Neural cell (in vitro differentiated cells): ENCODE data around the gene CAMK2B. TPM values are rescaled to one million over a fixed set of nuclear protein-coding genes. Genes with fewer than 3 reads are reported as not detected.

Source experiments
- H2AFZ ChIP-seq: fragments of 200-600, 300-800 bp; sonication (generic), shearing (Covaris generic); 2 replicates; pipeline ENCODE4 v1.6.0; 2014; ENCODE audit warnings: low read depth, mild to moderate bottlenecking, antibody characterized with exemption, low read length, moderate library complexity
- H3F3A ChIP-seq: fragments of 200-600 bp; shearing (Covaris generic); 2 replicates; pipeline ENCODE4 v1.6.1; 2016; ENCODE audit warnings: mild to moderate bottlenecking, moderate library complexity, mixed read lengths, antibody characterized with exemption, low read length; ENCODE audit not compliant: insufficient read depth, poor library complexity, severe bottlenecking
- H3K27ac ChIP-seq: fragments of 200-600, 300-800 bp; sonication (generic), shearing (Covaris generic); 2 replicates; pipeline ENCODE4 v1.5.1; 2014; ENCODE audit warnings: mild to moderate bottlenecking, low read length, moderate library complexity
- H3K27me3 ChIP-seq: fragments of 300-800, 200-600 bp; sonication (generic), shearing (Covaris generic); 2 replicates; pipeline ENCODE4 v1.6.0; 2014; ENCODE audit warnings: mild to moderate bottlenecking, low read depth, low read length, moderate library complexity; ENCODE audit not compliant: insufficient read depth
- H3K36me3 ChIP-seq: fragments of 300-800, 200-600 bp; sonication (generic), shearing (Covaris generic); 2 replicates; pipeline ENCODE4 v1.5.1; 2014; ENCODE audit warnings: mild to moderate bottlenecking, antibody characterized with exemption, low read length, moderate library complexity; ENCODE audit not compliant: insufficient read depth
- H3K4me2 ChIP-seq: fragments of 300-800, 200-600 bp; sonication (generic), shearing (Covaris generic); 2 replicates; pipeline ENCODE4 v1.6.0; 2014; ENCODE audit warnings: mild to moderate bottlenecking, low read length
- H3K4me3 ChIP-seq: fragments of 300-800, 200-600 bp; sonication (generic), shearing (Covaris generic); 2 replicates; pipeline ENCODE4 v1.5.1; 2014; ENCODE audit warnings: mild to moderate bottlenecking, low read length, moderate library complexity
- H3K79me2 ChIP-seq: fragments of 200-600 bp; shearing (Covaris generic); replicated peaks from 2 replicates; pipeline ENCODE4 v1.6.0; 2014; ENCODE audit warnings: mild to moderate bottlenecking, low read length, moderate library complexity; ENCODE audit not compliant: insufficient read depth
- H3K9ac ChIP-seq: fragments of 300-800, 200-600 bp; sonication (generic), shearing (Covaris generic); 2 replicates; pipeline ENCODE4 v1.6.1; 2016; ENCODE audit warnings: mild to moderate bottlenecking, low read length, mixed read lengths
- H3K9me2 ChIP-seq: fragments of 200-600 bp; shearing (Covaris generic); 2 replicates; pipeline ENCODE4 v1.6.1; 2016; ENCODE audit warnings: mild to moderate bottlenecking, low read length, mixed read lengths; ENCODE audit not compliant: insufficient read depth
- H3K9me3 ChIP-seq: fragments of 200-600, 300-800 bp; sonication (generic), shearing (Covaris generic); 2 replicates; pipeline ENCODE4 v1.6.1; 2016; ENCODE audit warnings: mild to moderate bottlenecking, mixed run types, low read length, moderate library complexity, mixed read lengths
- H4K20me1 ChIP-seq: fragments of 200-600 bp; shearing (Covaris generic); 2 replicates; pipeline ENCODE4 v1.6.1; 2016; ENCODE audit warnings: mild to moderate bottlenecking, mixed run types; ENCODE audit not compliant: insufficient read depth
- CTCF ChIP-seq: fragments of 450-650 bp; IDR thresholded peaks from 2 replicates; pipeline ENCODE4 v1.5.1; 2014; ENCODE audit warnings: antibody characterized with exemption, mild to moderate bottlenecking, moderate library complexity; ENCODE audit not compliant: poor library complexity, severe bottlenecking
- EP300 ChIP-seq: fragments of 450-650 bp; conservative IDR thresholded peaks from 2 replicates; pipeline ENCODE4 v1.6.1; 2014; ENCODE audit warnings: antibody characterized with exemption, mild to moderate bottlenecking, moderate library complexity; ENCODE audit not compliant: poor library complexity, severe bottlenecking
- EZH2 ChIP-seq: fragments of 200-600, 300-800 bp; shearing (Covaris generic), sonication (generic); IDR thresholded peaks from 2 replicates; pipeline ENCODE4 v1.6.1; 2014; ENCODE audit warnings: antibody characterized with exemption, low read length, borderline replicate concordance, mild to moderate bottlenecking; ENCODE audit not compliant: insufficient read depth, poor library complexity, severe bottlenecking
- MXI1 ChIP-seq: fragments of 450-650 bp; conservative IDR thresholded peaks from 2 replicates; pipeline ENCODE4 v1.6.1; 2014; ENCODE audit warnings: antibody characterized with exemption, mild to moderate bottlenecking; ENCODE audit not compliant: poor library complexity, severe bottlenecking
- POLR2AphosphoS5 ChIP-seq: IDR thresholded peaks from 2 replicates; pipeline ENCODE4 v1.6.1; 2012
- RAD21 ChIP-seq: fragments of 450-650 bp; conservative IDR thresholded peaks from 2 replicates; pipeline ENCODE4 v1.6.1; 2014; ENCODE audit warnings: antibody characterized with exemption, mild to moderate bottlenecking, moderate library complexity
- REST ChIP-seq: IDR thresholded peaks from 2 replicates; pipeline ENCODE4 v1.6.1; 2012; ENCODE audit warnings: borderline replicate concordance
- SMC3 ChIP-seq: fragments of 450-650 bp; conservative IDR thresholded peaks from 2 replicates; pipeline ENCODE4 v1.6.1; 2014; ENCODE audit warnings: antibody characterized with exemption, mild to moderate bottlenecking, moderate library complexity; ENCODE audit not compliant: poor library complexity
- TAF1 ChIP-seq: IDR thresholded peaks from 2 replicates; pipeline ENCODE4 v1.6.1; 2012; ENCODE audit warnings: low read depth
- polyA plus RNA-seq: library from polyadenylated mRNA; depleted of rRNA; stranded (reverse); fragments of >200 nt; gene quantifications from 2 replicates; pipeline ENCODE4 v1.2.3, GENCODE V29; 2014

The CAMK2B gene
- polyA plus RNA-seq, 1 donor from 2014 or later = 67.3 TPM

GRCh38 chr7:44306606-44307005 lies 18.8 kb downstream of the CAMK2B start:
- no peaks in the 10 kb centered on the region for H3K9me2 ChIP-seq
- H4K20me1 ChIP-seq = no peaks in the 10 kb centered on the region
- H3K79me2 ChIP-seq = no peaks in the 10 kb centered on the region
- no peak overlapping the region for H2AFZ ChIP-seq
- H3F3A ChIP-seq = no peaks in the 10 kb centered on the region
- TF ChIP-seq RAD21 (no peak), EP300 (no peak), CTCF (no peak), MXI1 (no peak), EZH2 (no peak), POLR2AphosphoS5 (no peak), REST (no peak), SMC3 (no peak), TAF1 (no peak)
- no peak overlapping the region for H3K27ac ChIP-seq
- peaks cover 14% of the 10 kb centered on the region for H3K27me3 ChIP-seq
- H3K4me3 ChIP-seq = no peak overlapping the region
- no peaks in the 10 kb centered on the region for H3K36me3 ChIP-seq
- H3K9ac ChIP-seq = no peak overlapping the region
- no peak overlapping the region for H3K4me2 ChIP-seq
- peaks cover 3% of the 10 kb centered on the region for H3K9me3 ChIP-seq

- Histone ChIP-seq H3K9me2 (no peaks in the 10 kb centered on the region), H2AFZ (no peak overlapping the region)
- TF ChIP-seq EZH2 = no peak
- TF ChIP-seq TAF1 = no peak
- no peak for TF ChIP-seq RAD21
- TF ChIP-seq MXI1 = no peak
- no peak for TF ChIP-seq CTCF
- TF ChIP-seq SMC3 = no peak
These were observed 19.6 kb downstream of the CAMK2B start for GRCh38 chr7:44305564-44306507.

More at GRCh38 chr7:44305564-44306507, 19.6 kb downstream of the CAMK2B start:
- Histone ChIP-seq H3F3A (no peaks in the 10 kb centered on the region), H3K9ac (no peak overlapping the region), H4K20me1 (no peaks in the 10 kb centered on the region), H3K4me3 (no peak overlapping the region), H3K79me2 (no peaks in the 10 kb centered on the region), H3K4me2 (no peak overlapping the region), H3K9me3 (peaks cover 3% of the 10 kb centered on the region), H3K36me3 (no peaks in the 10 kb centered on the region), H3K27me3 (peaks cover 14% of the 10 kb centered on the region), H3K27ac (no peak overlapping the region)
